GM15510 (cell line): Measurements from ENCODE around the gene MYBL2.

Experiments used
- POLR2A ChIP-seq: IDR thresholded peaks from 3 replicates; pipeline ENCODE4 v1.6.1; 2011; ENCODE audit warnings: borderline replicate concordance; ENCODE audit not compliant: insufficient read length; ENCODE audit errors: extremely low read depth

Gene MYBL2

DNA sequence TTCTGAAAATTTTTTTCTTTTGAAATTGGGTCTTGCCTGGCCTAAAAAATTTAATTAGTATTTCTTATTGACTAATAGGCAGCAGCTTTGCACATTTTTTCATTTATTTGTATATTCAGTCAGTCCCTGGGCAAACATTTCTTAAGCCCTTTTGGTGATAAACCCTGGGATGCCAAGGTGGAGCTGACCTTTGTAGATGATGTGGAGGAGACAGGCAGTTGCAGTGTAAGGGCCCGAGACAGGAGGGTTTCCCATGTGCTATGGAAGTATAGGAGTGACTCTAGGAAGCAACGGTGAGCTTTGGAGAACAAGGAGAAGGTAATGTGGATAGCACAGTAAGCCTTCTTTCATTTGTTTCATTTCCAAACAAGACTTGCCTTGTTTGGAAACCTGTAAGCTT is 3.5 kb downstream of the MYBL2 start:
- no peak for TF ChIP-seq POLR2A

DNA sequence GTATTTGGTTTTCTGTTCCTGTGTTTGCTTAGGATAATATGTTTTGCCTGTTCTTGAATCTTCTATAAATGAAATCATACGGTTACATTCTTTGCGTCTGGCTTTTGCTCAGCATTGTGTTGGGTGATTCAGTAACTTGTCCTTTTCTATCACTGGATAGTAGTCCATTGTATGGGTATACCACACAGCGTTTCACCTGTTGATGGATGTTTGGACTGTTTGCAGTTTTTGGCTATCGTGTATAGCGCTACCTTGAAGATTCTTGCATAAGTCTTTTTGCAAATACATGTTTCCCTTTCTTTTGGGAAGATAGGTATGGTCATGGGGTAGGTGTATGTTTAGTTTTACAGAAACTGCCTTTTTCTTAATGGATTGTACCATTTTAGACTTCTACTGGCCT is 9.5 kb downstream of the MYBL2 start:
- no peak for TF ChIP-seq POLR2A

DNA sequence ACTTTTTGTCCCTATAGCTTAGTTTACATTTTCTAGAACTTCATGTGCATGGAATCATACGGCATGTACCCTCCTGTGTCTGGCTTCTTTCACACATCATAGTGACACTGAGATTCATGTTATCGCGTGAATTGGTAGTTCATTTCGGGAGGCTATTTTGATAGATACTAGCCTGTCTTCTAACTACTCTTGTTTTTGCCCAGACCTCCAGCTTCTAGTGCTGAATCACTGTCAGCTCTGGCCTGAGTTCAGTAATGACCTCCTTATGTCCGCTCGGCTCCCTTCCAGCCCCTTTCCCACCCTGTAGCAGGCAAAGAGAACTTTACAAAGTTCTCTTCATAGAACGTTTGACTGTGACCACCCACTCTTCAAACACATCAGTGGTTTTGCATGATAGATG is 14.1 kb downstream of the MYBL2 start:
- TF ChIP-seq POLR2A, result no peak

DNA sequence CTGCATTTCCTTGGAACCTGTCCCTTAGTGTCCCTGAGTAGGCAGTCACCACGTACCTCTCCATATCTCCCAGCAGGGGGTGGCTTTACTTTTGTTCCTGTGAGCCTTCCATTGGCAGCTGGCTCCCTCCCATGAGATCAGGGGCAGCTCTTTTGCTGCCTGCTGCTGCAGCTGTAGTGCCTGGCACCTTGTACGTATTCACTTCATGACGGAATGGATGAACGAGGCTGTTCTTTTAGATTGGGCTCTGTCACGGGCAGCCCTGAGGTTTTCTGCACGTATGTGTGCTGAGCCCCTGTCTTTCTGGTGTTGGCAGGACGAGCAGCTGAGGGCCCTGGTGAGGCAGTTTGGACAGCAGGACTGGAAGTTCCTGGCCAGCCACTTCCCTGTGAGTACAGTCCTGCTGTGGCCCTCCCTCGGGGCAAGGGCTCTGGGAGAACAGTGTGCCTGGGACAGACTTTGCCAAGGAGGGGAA is 14.6 kb downstream of the MYBL2 start:
- TF ChIP-seq POLR2A, result no peak

DNA sequence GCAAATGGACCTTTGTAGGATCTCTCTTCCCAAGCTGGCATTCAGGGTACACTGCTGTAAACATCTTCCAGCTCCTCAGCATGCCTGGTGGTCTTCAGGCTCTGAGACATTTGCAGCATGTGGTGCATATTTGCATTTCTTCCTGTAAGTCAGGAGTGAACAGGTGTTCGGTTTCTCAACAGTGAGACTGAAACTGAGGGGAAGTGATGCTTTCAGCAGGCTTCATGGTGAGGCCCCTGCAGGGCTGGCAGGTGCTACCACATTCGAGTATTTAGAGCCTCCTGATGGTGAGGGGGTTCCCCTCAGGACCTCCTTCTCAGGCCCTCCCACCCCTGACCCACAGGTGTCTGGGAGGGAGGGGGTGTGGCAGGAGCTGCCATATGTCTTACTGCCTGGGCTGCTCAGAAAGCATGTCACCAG is 15.1 kb downstream of the MYBL2 start:
- peak; percentile 28 for TF ChIP-seq POLR2A

DNA sequence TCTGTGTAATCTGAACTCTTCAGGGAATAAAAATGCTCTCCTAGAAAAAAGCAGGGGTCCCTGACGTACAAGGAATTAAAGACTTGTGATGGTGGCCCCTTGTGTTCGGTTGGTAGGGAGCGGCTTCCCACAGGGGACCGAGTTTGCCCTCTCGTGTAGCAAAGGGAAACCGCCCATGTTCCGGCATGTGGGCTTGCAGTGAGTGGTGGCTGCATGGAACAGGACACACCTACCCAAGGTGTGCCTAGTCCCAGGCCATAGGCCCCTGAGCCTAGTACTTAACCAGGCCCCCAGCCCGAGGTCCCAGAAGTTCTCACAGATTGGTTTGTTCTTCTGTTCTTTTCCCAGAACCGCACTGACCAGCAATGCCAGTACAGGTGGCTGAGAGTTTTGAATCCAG is 15.5 kb downstream of the MYBL2 start:
- TF ChIP-seq POLR2A, result no peak

DNA sequence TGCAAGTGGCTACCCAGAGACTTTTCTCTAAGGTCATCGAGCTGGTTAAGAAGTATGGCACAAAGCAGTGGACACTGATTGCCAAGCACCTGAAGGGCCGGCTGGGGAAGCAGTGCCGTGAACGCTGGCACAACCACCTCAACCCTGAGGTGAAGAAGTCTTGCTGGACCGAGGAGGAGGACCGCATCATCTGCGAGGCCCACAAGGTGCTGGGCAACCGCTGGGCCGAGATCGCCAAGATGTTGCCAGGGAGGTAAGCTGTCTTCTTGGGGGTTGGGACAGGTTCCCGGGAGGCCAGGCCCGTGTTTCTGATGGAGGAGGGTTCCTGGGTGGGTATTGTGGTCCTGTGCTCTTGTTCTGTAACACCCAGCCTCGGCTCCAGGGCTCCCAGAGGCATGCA is 19.9 kb downstream of the MYBL2 start:
- TF ChIP-seq POLR2A, result no peak

DNA sequence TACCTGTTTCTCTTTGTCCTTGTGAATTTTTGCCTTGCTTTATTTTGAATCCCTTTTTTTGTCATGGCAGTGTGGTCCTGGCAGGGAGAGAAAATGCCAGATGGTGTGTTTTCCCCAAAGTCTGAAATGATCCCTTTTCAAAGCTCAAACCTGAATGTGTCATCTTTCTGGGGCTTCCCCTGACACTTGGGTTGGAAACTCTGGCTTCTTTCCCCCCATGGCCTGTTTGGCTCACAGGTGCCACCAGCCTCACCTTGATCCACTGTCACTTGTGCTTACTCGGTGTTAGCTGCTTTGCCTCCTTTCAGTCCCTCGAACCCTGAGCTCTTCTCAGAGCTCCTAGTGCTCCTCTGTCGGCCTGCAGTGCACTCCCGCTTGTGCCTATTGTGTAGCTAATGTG is 22.3 kb downstream of the MYBL2 start:
- TF ChIP-seq POLR2A, result no peak

DNA sequence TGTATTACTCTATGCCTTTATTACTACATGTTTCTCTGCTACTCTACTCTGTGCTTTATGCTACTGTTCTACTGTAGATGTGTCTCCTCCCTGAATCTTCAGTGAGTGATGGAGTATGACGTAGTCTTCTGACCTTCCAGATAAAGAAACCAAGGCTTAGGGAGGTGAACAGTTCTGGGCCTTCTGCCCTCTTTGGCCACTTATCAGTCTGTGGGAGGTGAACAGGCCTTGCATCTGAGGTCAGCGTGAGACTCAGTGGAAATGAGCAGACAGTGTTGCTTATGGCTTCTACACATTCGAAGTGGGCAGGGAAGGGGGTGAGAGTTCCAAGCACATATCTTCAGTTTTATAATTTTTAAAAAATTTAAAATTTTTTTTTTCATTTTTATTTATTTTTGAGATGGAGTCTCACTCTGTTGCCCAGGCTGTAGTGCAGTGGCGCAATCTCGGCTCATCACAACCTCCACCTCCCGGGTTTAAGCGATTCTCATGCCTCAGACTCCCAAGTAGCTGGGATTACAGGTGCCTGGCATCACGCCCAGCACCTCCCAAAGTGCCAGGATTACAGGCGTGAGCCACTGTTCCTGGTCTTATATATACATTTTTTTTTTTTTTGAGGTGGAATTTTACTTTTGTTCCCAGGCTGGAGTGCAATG is 24.2 kb downstream of the MYBL2 start:
- no peak for TF ChIP-seq POLR2A

DNA sequence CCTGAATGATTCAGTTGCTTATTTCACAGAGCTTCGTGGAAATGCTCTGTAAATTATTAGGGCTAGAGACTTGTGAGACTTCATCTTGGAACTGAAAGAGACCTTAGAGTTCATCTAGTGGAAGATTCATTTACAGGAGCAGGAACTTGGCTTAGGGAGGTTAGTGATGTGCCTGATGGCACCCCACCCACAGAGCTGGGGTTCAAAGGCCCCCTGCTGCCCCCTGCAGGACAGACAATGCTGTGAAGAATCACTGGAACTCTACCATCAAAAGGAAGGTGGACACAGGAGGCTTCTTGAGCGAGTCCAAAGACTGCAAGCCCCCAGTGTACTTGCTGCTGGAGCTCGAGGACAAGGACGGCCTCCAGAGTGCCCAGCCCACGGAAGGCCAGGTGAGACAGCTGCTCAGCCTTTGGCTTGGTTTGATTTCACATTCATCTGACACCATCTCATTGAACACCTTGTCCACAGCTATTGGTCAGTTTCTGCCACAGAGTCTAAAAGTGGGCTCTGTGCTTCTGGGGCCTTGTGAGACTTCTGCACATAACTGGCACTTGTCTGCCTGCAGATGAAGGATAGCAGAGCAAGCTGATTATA is 25.1 kb downstream of the MYBL2 start:
- no peak for TF ChIP-seq POLR2A

DNA sequence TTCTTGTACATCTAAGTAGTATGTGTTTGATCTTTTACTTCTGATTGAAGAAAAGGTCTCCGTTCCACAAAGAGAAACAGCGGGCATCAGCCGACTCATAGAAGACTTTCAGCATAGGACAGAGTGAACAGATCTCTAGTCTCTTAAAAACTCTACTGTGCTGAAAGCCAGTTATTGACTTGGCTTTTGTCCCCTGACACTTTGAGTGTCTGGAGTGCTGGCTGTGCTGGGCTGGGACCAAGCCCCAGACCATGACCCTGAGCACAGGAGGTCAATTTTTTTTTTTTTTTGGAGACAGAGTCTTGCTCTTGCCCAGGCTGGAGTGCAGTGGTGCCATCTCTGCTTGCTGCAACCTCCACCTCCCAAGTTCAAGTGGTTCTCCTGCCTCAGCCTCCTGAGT is 27.8 kb downstream of the MYBL2 start:
- no peak for TF ChIP-seq POLR2A

DNA sequence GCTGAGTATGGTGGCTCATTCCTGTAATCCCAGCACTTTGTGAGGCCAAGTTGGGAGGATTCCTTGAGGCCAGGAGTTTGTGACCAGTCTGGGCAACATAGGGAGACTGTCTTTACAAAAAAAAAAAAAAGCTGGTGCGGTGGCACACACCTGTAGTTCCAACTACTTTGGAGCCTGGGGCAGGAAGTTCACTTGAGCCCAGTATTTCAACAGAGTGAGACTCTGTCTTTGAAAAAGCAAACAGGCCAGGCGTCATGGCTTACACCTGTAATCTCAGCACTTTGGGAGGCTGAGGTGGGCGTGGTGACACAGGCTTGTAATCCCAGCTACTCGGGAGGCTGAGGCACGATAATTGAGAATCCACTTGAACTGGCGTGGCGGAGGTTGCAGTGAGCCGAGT is 28.7 kb downstream of the MYBL2 start:
- no peak for TF ChIP-seq POLR2A

DNA sequence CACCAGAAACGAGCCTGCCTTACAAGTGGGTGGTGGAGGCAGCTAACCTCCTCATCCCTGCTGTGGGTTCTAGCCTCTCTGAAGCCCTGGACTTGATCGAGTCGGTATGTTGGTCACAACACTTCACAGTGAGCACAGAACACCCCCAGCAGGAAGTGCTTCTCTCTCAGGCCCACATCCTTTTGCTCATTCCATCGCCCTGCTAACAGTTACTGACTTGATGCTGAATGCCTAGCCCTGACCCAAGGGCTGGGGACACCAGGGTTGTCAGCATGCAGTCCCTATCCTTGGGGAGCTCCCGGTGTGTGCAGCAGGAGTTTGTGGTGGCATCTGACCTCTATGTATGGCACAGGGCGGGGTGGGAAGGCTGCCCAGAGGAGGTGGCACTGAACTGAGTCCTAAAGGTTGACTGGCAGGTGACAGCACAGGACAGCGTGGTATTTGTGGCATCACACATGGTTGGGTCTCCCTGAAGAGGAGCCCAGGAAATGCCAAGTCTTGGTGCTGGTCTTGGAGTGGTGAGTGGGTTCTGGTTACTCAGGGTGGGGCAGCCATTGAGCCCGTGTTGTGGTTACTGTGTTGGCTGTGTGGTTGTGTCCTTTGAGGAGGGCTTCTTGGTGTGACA is 33.1 kb downstream of the MYBL2 start:
- TF ChIP-seq POLR2A, result no peak

DNA sequence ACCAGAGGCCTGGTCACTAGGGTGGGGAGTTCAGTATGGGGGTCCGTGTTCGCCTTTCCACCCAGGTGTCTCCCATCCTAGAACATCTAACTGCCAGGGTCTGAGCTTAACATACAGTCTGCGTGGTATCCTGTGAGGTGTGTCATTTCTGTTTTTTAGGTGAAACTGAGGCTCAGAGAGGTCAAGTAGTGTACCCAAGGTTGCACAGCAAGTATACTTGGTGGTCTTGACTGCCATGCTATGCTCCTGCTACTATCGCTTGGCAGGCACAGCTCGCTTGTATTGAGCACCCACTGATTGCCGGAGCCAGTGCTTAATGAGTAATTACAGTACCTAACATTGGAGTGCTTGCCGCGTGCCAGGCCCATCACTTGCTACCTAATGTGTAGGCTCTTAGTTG is 33.7 kb downstream of the MYBL2 start:
- no peak for TF ChIP-seq POLR2A

DNA sequence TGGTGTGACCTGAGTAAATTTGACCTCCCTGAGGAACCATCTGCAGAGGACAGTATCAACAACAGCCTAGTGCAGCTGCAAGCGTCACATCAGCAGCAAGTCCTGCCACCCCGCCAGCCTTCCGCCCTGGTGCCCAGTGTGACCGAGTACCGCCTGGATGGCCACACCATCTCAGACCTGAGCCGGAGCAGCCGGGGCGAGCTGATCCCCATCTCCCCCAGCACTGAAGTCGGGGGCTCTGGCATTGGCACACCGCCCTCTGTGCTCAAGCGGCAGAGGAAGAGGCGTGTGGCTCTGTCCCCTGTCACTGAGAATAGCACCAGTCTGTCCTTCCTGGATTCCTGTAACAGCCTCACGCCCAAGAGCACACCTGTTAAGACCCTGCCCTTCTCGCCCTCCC is 35.6 kb downstream of the MYBL2 start:
- no peak for TF ChIP-seq POLR2A
